BLaER1 (cell line): ENCODE measurements around the gene DCTPP1.
"Not testable (repeated sequence)": the region's sequence is repeated elsewhere in the genome, so short reads cannot be mapped to it uniquely, and the experiment has no call there.

Experiments used
- H3K27ac ChIP-seq: shearing (Covaris generic); formaldehyde crosslinking; 2 replicates; pipeline ENCODE4 v1.8.1; 2022
- H3K27me3 ChIP-seq: shearing (Covaris generic); formaldehyde crosslinking; 2 replicates; pipeline ENCODE4 v1.8.1; 2022
- H3K36me3 ChIP-seq: shearing (Covaris generic); formaldehyde crosslinking; 2 replicates; pipeline ENCODE4 v1.8.1; 2022
- H3K4me1 ChIP-seq: shearing (Covaris generic); formaldehyde crosslinking; 2 replicates; pipeline ENCODE4 v1.8.1; 2022
- H3K4me2 ChIP-seq: shearing (Covaris generic); formaldehyde crosslinking; 2 replicates; pipeline ENCODE4 v1.8.1; 2022
- H3K4me3 ChIP-seq: shearing (Covaris generic); formaldehyde crosslinking; 2 replicates; pipeline ENCODE4 v1.8.1; 2022
- H3K9ac ChIP-seq: shearing (Covaris generic); formaldehyde crosslinking; 2 replicates; pipeline ENCODE4 v1.8.1; 2022
- H3K9me3 ChIP-seq: shearing (Covaris generic); formaldehyde crosslinking; 2 replicates; pipeline ENCODE4 v1.8.1; 2022
- H4K20me1 ChIP-seq: shearing (Covaris generic); formaldehyde crosslinking; 2 replicates; pipeline ENCODE4 v1.8.1; 2022
- Cebpa-rat ChIP-seq: shearing (Covaris generic); IDR thresholded peaks from 2 replicates; pipeline ENCODE4 v1.8.1; 2022

The DCTPP1 gene

GRCh38 chr16:30470170-30470512 is 40.3 kb upstream of the DCTPP1 start:
- no peak overlapping the region for H3K27ac ChIP-seq
- H4K20me1 ChIP-seq = peaks cover 25% of the 10 kb centered on the region
- H3K4me3 ChIP-seq = no peak overlapping the region
- TF ChIP-seq Cebpa-rat = no peak
- H3K9ac ChIP-seq = no peak overlapping the region
- H3K4me2 ChIP-seq = no peak overlapping the region
- no peaks in the 10 kb centered on the region for H3K9me3 ChIP-seq
- H3K27me3 ChIP-seq = peaks cover 52% of the 10 kb centered on the region
- peaks cover 44% of the 10 kb centered on the region for H3K4me1 ChIP-seq
- no peaks in the 10 kb centered on the region for H3K36me3 ChIP-seq

DNA sequence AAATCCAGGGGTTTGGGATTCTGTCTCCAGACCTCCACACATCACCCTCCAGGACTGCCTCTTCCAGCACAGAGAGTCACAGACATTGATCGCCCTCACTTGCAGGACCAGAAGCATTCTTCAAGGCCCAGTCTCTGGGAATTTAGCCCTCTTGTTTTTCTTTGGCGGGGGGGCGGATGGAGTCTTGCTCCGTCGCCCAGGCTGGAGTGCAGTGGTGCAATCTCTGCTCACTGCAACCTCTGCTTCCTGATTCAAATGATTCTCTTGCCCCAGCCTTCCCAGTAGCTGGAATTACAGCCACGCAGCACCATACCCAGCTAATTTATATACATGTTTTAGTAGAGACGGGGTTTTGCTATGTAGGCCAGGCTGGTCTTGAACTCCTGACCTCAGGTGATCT is 34.2 kb upstream of the DCTPP1 start:
- Histone ChIP-seq H3K4me3 (no peak overlapping the region), H4K20me1 (no peaks in the 10 kb centered on the region), H3K4me2 (no peak overlapping the region), H3K9ac (no peak overlapping the region), H3K36me3 (no peaks in the 10 kb centered on the region), H3K4me1 (peaks cover 29% of the 10 kb centered on the region), H3K27me3 (no peaks in the 10 kb centered on the region), H3K27ac (no peak overlapping the region), H3K9me3 (no peaks in the 10 kb centered on the region)
- TF ChIP-seq Cebpa-rat = no peak

GRCh38 chr16:30461426-30461825 is 31.6 kb upstream of the DCTPP1 start:
- H3K27ac ChIP-seq, H3K27me3 ChIP-seq, H4K20me1 ChIP-seq, H3K4me3 ChIP-seq, H3K36me3 ChIP-seq, H3K9me3 ChIP-seq, H3K9ac ChIP-seq: not testable (repeated sequence)
- Histone ChIP-seq H3K4me2 (peak overlapping the region; percentile 19; the same call in 1 of the 2 replicates), H3K4me1 (peaks cover 44% of the 10 kb centered on the region)

DNA sequence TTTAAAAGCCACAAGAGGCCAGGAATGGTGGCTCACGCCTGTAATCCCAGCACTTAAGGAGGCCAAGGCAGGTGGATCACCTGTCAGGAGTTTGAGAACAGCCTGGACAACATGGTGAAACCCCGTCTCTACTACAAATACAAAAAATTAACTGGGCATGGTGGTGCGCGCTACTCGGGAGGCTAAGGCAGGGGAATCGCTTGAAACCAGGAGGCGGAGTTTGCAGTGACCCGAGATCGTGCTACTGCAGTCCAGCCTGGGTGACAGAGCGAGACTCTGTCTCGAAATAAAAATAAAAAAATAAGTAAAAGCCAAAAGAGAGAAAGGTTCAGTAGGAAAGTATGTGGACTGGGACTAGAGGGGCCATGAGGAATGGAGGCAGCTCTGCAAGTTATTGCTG is 29.6 kb upstream of the DCTPP1 start:
- peak overlapping the region; percentile 38 for H3K27ac ChIP-seq
- 0 out of 2 replicates have a peak overlapping the region, but pooled peaks have one; percentile 53 for H3K9ac ChIP-seq
- H3K36me3 ChIP-seq = no peaks in the 10 kb centered on the region
- peaks cover 37% of the 10 kb centered on the region for H3K4me1 ChIP-seq
- H4K20me1 ChIP-seq = no peaks in the 10 kb centered on the region
- no peaks in the 10 kb centered on the region for H3K9me3 ChIP-seq
- no peak for TF ChIP-seq Cebpa-rat
- H3K4me3 ChIP-seq = no peak overlapping the region
- H3K27me3 ChIP-seq = no peaks in the 10 kb centered on the region
- peak overlapping the region; percentile 78 for H3K4me2 ChIP-seq

DNA sequence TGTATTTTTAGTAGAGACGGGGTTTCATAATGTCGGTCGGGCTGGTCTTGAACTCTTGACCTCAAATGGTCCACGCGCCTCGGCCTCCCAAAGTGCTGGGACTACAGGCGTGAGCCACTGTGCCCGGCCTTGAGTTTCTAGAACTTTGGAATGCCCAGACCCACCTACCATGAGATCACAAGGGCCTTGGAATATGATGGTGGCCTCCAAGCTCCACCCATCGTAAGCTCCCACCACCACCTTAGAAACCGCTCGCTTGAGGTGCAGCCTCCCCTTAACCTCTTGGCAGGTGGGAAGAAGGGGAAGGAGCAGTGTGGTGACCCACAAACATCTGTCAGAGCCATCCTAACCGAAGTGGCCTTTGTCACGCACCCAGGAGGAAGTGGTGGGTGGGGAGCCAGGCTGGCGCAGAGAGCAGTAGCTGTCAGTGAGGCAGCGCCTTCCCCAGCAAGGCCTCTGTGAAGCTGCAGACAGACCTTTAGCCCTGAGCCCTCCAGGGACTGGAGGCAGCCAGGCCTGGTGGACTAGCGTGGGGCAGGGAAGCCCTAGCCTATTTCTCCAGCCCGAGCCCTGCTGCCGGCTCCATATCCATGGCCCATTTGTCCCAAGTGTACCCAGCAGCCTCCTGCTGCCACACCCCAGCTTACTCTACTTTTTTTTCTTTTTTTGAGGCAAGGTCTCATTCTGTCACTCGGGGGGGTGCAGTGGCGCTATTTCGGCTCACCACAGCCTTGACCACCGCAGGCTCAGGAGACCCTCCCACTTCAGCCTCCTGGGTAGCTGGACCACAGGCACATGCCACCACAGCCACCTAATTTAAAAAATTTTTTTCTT is 28.9 kb upstream of the DCTPP1 start:
- Histone ChIP-seq H3K4me3 (no peak overlapping the region), H4K20me1 (no peaks in the 10 kb centered on the region), H3K4me1 (peaks cover 37% of the 10 kb centered on the region), H3K9me3 (no peaks in the 10 kb centered on the region), H3K36me3 (no peaks in the 10 kb centered on the region), H3K27me3 (no peaks in the 10 kb centered on the region), H3K4me2 (peak overlapping the region; percentile 78), H3K27ac (peak overlapping the region; percentile 38), H3K9ac (peak overlapping the region; percentile 53; the same call in 1 of the 2 replicates)
- no peak for TF ChIP-seq Cebpa-rat

DNA sequence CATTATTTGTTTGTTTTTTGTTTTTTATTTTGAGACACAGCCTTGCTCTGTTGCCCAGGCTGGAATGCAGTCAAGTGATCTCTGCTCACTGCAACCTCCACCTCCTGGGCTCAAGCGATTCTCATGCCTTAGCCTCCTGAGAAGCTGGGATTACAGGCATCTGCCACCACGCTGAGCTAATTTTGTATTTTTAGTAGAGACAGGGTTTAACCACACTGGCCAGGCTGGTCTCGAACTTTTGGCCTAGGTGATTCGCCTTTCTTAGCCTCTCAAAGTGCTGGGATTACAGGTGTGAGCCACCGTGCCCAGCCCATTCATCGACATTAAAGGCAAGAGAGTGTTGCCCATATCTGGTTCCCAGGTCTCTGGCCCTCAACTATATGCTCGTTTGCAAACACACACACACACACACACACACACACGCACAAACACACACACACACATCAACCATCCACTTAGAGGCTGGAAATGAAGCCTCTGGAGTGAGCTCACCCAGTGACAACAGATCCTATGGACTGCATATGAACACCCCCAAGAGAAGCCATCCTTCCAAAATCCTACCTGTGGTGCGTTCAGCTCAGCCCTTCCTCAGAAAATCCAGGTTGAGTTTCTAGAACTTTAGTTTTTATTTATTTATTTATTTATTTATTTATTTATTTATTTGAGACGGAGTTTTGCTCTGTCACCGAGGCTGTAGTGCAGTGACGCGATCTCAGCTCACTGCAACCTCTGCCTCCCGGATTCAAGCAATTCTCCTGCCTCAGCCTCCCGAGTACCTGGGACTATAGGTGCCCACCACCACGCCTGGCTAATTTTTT is 28.1 kb upstream of the DCTPP1 start:
- peak overlapping the region; percentile 78 for H3K4me2 ChIP-seq
- no peaks in the 10 kb centered on the region for H3K9me3 ChIP-seq
- no peaks in the 10 kb centered on the region for H3K27me3 ChIP-seq
- no peak overlapping the region for H3K4me3 ChIP-seq
- no peak for TF ChIP-seq Cebpa-rat
- peaks cover 37% of the 10 kb centered on the region for H3K4me1 ChIP-seq
- no peak overlapping the region for H3K27ac ChIP-seq
- no peak overlapping the region for H3K9ac ChIP-seq
- no peaks in the 10 kb centered on the region for H4K20me1 ChIP-seq
- no peaks in the 10 kb centered on the region for H3K36me3 ChIP-seq

DNA sequence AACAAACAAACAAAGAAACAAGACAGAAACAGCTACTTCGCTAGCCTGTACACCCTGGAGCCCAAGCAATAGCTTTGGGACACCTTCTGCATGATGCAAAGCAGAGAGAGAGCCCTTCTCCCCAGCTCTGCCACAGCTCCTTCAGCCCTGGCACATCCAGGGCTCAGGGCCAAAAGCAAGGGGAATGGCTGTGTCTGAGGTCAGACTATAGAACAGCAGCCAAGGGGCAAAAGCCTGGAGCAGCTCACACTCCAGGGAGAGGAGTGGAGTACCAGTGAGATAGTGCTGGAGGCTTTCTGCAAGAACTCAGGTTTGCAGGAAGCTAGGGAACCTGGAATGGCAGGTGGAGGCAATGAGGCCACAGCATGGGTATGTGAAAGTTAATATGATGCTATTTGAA is 27.4 kb upstream of the DCTPP1 start:
- no peak for TF ChIP-seq Cebpa-rat
- H3K9ac ChIP-seq = no peak overlapping the region
- peaks cover 37% of the 10 kb centered on the region for H3K4me1 ChIP-seq
- H3K4me2 ChIP-seq = no peak overlapping the region
- H3K27me3 ChIP-seq = no peaks in the 10 kb centered on the region
- H3K4me3 ChIP-seq = no peak overlapping the region
- H3K9me3 ChIP-seq = no peaks in the 10 kb centered on the region
- no peaks in the 10 kb centered on the region for H4K20me1 ChIP-seq
- H3K36me3 ChIP-seq = no peaks in the 10 kb centered on the region
- no peak overlapping the region for H3K27ac ChIP-seq

- Histone ChIP-seq H3K27ac (no peak overlapping the region), H3K4me1 (peaks cover 34% of the 10 kb centered on the region), H3K9me3 (no peaks in the 10 kb centered on the region), H3K27me3 (no peaks in the 10 kb centered on the region), H3K4me3 (no peak overlapping the region), H3K4me2 (no peak overlapping the region), H4K20me1 (no peaks in the 10 kb centered on the region), H3K36me3 (no peaks in the 10 kb centered on the region), H3K9ac (no peak overlapping the region)
- no peak for TF ChIP-seq Cebpa-rat
Observed at GRCh38 chr16:30456302-30456701, 26.5 kb upstream of the DCTPP1 start.

DNA sequence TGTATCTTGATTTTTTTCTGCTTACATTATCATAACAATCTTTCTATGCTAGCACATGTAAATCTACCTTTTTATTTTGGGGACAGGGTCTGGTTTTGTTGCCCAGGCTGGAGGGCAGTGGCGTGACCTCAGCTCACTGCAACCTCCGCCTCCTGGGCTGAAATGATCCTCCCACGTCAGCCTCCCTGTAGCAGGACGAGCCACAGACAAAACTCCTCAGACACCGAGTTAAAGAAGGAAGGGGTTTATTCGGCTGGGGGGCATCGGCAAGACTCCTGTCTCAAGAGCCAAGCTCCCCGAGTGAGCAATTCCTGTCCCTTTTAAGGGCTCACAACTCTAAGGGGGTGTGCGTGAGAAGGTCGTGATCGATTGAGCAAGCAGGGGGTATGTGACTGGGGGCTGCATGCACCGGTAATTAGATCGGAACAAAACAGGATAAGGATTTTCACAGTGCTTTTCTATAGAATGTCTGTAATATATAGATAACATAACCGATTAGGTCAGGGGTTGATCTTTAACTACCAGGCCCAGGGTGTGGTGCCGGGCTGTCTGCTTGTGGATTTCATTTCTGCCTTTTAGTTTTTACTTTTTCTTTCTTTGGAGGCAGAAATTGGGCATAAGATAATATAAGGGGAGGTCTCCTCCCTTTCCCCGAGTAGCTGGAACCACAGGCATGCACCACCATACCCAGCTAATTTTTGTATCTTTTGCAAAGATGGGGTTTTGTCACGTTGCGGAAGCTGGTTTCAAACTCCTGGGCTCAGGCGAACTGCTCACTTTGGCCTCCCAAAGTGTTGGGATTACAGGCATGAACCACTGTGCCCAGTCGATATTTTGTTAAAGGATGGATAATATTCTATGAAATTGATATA is 23.1 kb upstream of the DCTPP1 start:
- H3K4me1 ChIP-seq = peaks cover 12% of the 10 kb centered on the region
- not testable (repeated sequence) for H3K4me2 ChIP-seq, H3K27me3 ChIP-seq, H3K36me3 ChIP-seq, H4K20me1 ChIP-seq, H3K4me3 ChIP-seq, H3K27ac ChIP-seq, H3K9me3 ChIP-seq, H3K9ac ChIP-seq
